ENCODE data around the gene CRYM. TPM values are rescaled to one million over a fixed set of nuclear protein-coding genes. Genes with fewer than 3 reads are reported as not detected.
"Not testable (repeated sequence)": the region's sequence is repeated elsewhere in the genome, so short reads cannot be mapped to it uniquely, and the experiment has no call there.

The CRYM gene
- total RNA-seq, 1 donor from 2014 or later: not detected

- Mint-ChIP-seq H3K9me3 (no peaks in the 10 kb centered on the region), H3K4me3 (ENCODE audit: low read depth) (peak overlapping the region; percentile 89), H3K27ac (peak overlapping the region; percentile 50), H3K27me3 (ENCODE audit: low read depth) (peaks cover 41% of the 10 kb centered on the region), H3K36me3 (ENCODE audit: low read depth) (no peaks in the 10 kb centered on the region), H3K4me1 (ENCODE audit: low read depth) (peaks cover 19% of the 10 kb centered on the region)
- DNase-seq (ENCODE audit: low spot score): peak; percentile 48
- intact Hi-C loops (cut with micrococcal nuclease): loop anchor here (5.0 kb wide), 1 partner anchor 114 kb away; no protein-coding TSS in a partner anchor
Measured at GRCh38 chr16:21301168-21301894, 23.2 kb upstream of the CRYM start.

- intact Hi-C loops (cut with micrococcal nuclease): loop anchor here (5.0 kb wide), 1 partner anchor 113 kb away; no protein-coding TSS in a partner anchor
- peaks cover 38% of the 10 kb centered on the region for H3K27me3 Mint-ChIP-seq (ENCODE audit: low read depth)
- H3K27ac Mint-ChIP-seq: peak overlapping the region; percentile 59
- H3K36me3 Mint-ChIP-seq (ENCODE audit: low read depth): no peaks in the 10 kb centered on the region
- H3K4me3 Mint-ChIP-seq (ENCODE audit: low read depth): peak overlapping the region; percentile 89
- peak; percentile 54 for DNase-seq (ENCODE audit: low spot score)
- H3K4me1 Mint-ChIP-seq (ENCODE audit: low read depth): peaks cover 19% of the 10 kb centered on the region
- no peaks in the 10 kb centered on the region for H3K9me3 Mint-ChIP-seq
Measured at GRCh38 chr16:21300309-21301167, 22.4 kb upstream of the CRYM start.

GRCh38 chr16:21289789-21290188 lies 11.7 kb upstream of the CRYM start:
- H3K36me3 Mint-ChIP-seq (ENCODE audit: low read depth); H3K4me3 Mint-ChIP-seq (ENCODE audit: low read depth); H3K4me1 Mint-ChIP-seq (ENCODE audit: low read depth); H3K27ac Mint-ChIP-seq; H3K9me3 Mint-ChIP-seq; intact Hi-C loops (cut with micrococcal nuclease); DNase-seq (ENCODE audit: low spot score): not testable (repeated sequence)
- peaks cover 52% of the 10 kb centered on the region for H3K27me3 Mint-ChIP-seq (ENCODE audit: low read depth)

GRCh38 chr16:21285314-21285713 lies 7.2 kb upstream of the CRYM start:
- H3K9me3 Mint-ChIP-seq: no peaks in the 10 kb centered on the region
- DNase-seq (ENCODE audit: low spot score): no peak
- H3K4me1 Mint-ChIP-seq (ENCODE audit: low read depth): peaks cover 3% of the 10 kb centered on the region
- H3K4me3 Mint-ChIP-seq (ENCODE audit: low read depth): no peak overlapping the region
- H3K27ac Mint-ChIP-seq: no peak overlapping the region
- no peaks in the 10 kb centered on the region for H3K36me3 Mint-ChIP-seq (ENCODE audit: low read depth)
- H3K27me3 Mint-ChIP-seq (ENCODE audit: low read depth): peaks cover 56% of the 10 kb centered on the region
- intact Hi-C loops (cut with micrococcal nuclease): no loop called here

GRCh38 chr16:21284414-21284813 lies 6.3 kb upstream of the CRYM start:
- intact Hi-C loops (cut with micrococcal nuclease): no loop called here

GRCh38 chr16:21283521-21284289 lies 5.6 kb upstream of the CRYM start:
- DNase-seq (ENCODE audit: low spot score): no peak
- H3K27me3 Mint-ChIP-seq (ENCODE audit: low read depth): peaks cover 65% of the 10 kb centered on the region
- peaks cover 3% of the 10 kb centered on the region for H3K4me1 Mint-ChIP-seq (ENCODE audit: low read depth)
- H3K27ac Mint-ChIP-seq: no peak overlapping the region
- intact Hi-C loops (cut with micrococcal nuclease): no loop called here
- no peaks in the 10 kb centered on the region for H3K36me3 Mint-ChIP-seq (ENCODE audit: low read depth)
- H3K4me3 Mint-ChIP-seq (ENCODE audit: low read depth): no peak overlapping the region
- no peaks in the 10 kb centered on the region for H3K9me3 Mint-ChIP-seq

More at GRCh38 chr16:21284414-21284813, 6.3 kb upstream of the CRYM start:
- peak overlapping the region; percentile 40 for H3K4me3 Mint-ChIP-seq (ENCODE audit: low read depth)
- no peaks in the 10 kb centered on the region for H3K9me3 Mint-ChIP-seq
- DNase-seq (ENCODE audit: low spot score): no peak
- peaks cover 3% of the 10 kb centered on the region for H3K4me1 Mint-ChIP-seq (ENCODE audit: low read depth)
- no peak overlapping the region for H3K27ac Mint-ChIP-seq
- H3K36me3 Mint-ChIP-seq (ENCODE audit: low read depth): no peaks in the 10 kb centered on the region
- peaks cover 61% of the 10 kb centered on the region for H3K27me3 Mint-ChIP-seq (ENCODE audit: low read depth)

GRCh38 chr16:21281698-21282389 lies 3.8 kb upstream of the CRYM start:
- peaks cover 5% of the 10 kb centered on the region for H3K4me1 Mint-ChIP-seq (ENCODE audit: low read depth)
- no peaks in the 10 kb centered on the region for H3K9me3 Mint-ChIP-seq
- no peak for DNase-seq (ENCODE audit: low spot score)
- H3K36me3 Mint-ChIP-seq (ENCODE audit: low read depth): no peaks in the 10 kb centered on the region
- no peak overlapping the region for H3K27ac Mint-ChIP-seq
- peaks cover 61% of the 10 kb centered on the region for H3K27me3 Mint-ChIP-seq (ENCODE audit: low read depth)
- no peak overlapping the region for H3K4me3 Mint-ChIP-seq (ENCODE audit: low read depth)
- intact Hi-C loops (cut with micrococcal nuclease): no loop called here

GRCh38 chr16:21279501-21279900 lies 1.4 kb upstream of the CRYM start:
- no peaks in the 10 kb centered on the region for H3K36me3 Mint-ChIP-seq (ENCODE audit: low read depth)
- no peak overlapping the region for H3K27ac Mint-ChIP-seq
- peaks cover 5% of the 10 kb centered on the region for H3K4me1 Mint-ChIP-seq (ENCODE audit: low read depth)
- no peak for DNase-seq (ENCODE audit: low spot score)
- no peaks in the 10 kb centered on the region for H3K9me3 Mint-ChIP-seq
- intact Hi-C loops (cut with micrococcal nuclease): no loop called here
- H3K4me3 Mint-ChIP-seq (ENCODE audit: low read depth): no peak overlapping the region
- H3K27me3 Mint-ChIP-seq (ENCODE audit: low read depth): peaks cover 62% of the 10 kb centered on the region

GRCh38 chr16:21277045-21277926 lies 804 bp downstream of the CRYM start:
- H3K4me3 Mint-ChIP-seq (ENCODE audit: low read depth): no peak overlapping the region
- H3K36me3 Mint-ChIP-seq (ENCODE audit: low read depth): no peaks in the 10 kb centered on the region
- H3K27ac Mint-ChIP-seq: no peak overlapping the region
- DNase-seq (ENCODE audit: low spot score): no peak
- H3K27me3 Mint-ChIP-seq (ENCODE audit: low read depth): peaks cover 62% of the 10 kb centered on the region
- peaks cover 3% of the 10 kb centered on the region for H3K4me1 Mint-ChIP-seq (ENCODE audit: low read depth)
- H3K9me3 Mint-ChIP-seq: no peaks in the 10 kb centered on the region
- intact Hi-C loops (cut with micrococcal nuclease): no loop called here

GRCh38 chr16:21276090-21276489 lies 2.0 kb downstream of the CRYM start:
- H3K9me3 Mint-ChIP-seq: no peaks in the 10 kb centered on the region
- H3K4me3 Mint-ChIP-seq (ENCODE audit: low read depth): no peak overlapping the region
- H3K27me3 Mint-ChIP-seq (ENCODE audit: low read depth): peaks cover 54% of the 10 kb centered on the region
- H3K36me3 Mint-ChIP-seq (ENCODE audit: low read depth): no peaks in the 10 kb centered on the region
- H3K27ac Mint-ChIP-seq: no peak overlapping the region
- no peak for DNase-seq (ENCODE audit: low spot score)
- intact Hi-C loops (cut with micrococcal nuclease): no loop called here
- H3K4me1 Mint-ChIP-seq (ENCODE audit: low read depth): peaks cover 3% of the 10 kb centered on the region

- no peak for DNase-seq (ENCODE audit: low spot score)
- no peak overlapping the region for H3K27ac Mint-ChIP-seq
- H3K9me3 Mint-ChIP-seq: no peaks in the 10 kb centered on the region
- H3K4me1 Mint-ChIP-seq (ENCODE audit: low read depth): peaks cover 3% of the 10 kb centered on the region
- H3K4me3 Mint-ChIP-seq (ENCODE audit: low read depth): no peak overlapping the region
- intact Hi-C loops (cut with micrococcal nuclease): no loop called here
- H3K27me3 Mint-ChIP-seq (ENCODE audit: low read depth): peaks cover 53% of the 10 kb centered on the region
- H3K36me3 Mint-ChIP-seq (ENCODE audit: low read depth): no peaks in the 10 kb centered on the region
Measured at GRCh38 chr16:21275529-21275928, 2.6 kb downstream of the CRYM start.

Measured in activated T-helper 2 cell treated with anti-CD3 and anti-CD28 coated beads, Interferon-gamma antibody, Interleukin-2, Interleukin-4, amounts not matched to agents 10 μg/mL and 5 μg/mL and 100 μg/mL, durations not matched to agents 14 hours and 24 hours and 36 hours (primary cell).